K562 (cell line): ENCODE results near the gene RCC1. TPM values are rescaled to one million over a fixed set of nuclear protein-coding genes. Genes with fewer than 3 reads are reported as not detected.
"Not testable (repeated sequence)": the region's sequence is repeated elsewhere in the genome, so short reads cannot be mapped to it uniquely, and the experiment has no call there.

Source experiments
- ATAC-seq: fragments of 200-7000 bp; cut with Tn5 transposase; 3 replicates; pipeline ENCODE4 v1.9.1; 2020; ENCODE audit warnings: moderate library complexity
- BruUV-seq: library from RNA; stranded (reverse); fragments of 400-500 nt; replicated peaks from 2 replicates; lab custom pipeline; 2021; lab: Mats Ljungman, UMichigan
- CTCF ChIA-PET: fragments of 300-600 bp; formaldehyde crosslinking; extraction: SDS; loops from one replicate; lab custom pipeline; 2021; ENCODE audit warnings: low intra/inter-chr PET ratio; lab: Yijun Ruan, JAX
- POLR2A ChIA-PET: fragments of 300-600, 350-650 bp; sonication (Branson Sonifier 250); formaldehyde crosslinking; extraction: SDS; loops from one replicate; lab custom pipeline; 2021; ENCODE audit warnings: antibody characterized with exemption, inconsistent platforms; lab: Yijun Ruan, JAX
- DNase-seq, 4 experiments: peaks; one replicate each; pipeline versions ENCODE4 v3.0.0 to v3.0.0-alpha.2; 2011 to 2018; ENCODE audit warnings: low spot score in 3 of 4, mixed read lengths in 3 of 4; ENCODE audit errors: extremely low read depth in 1 of 4
- FAIRE-seq: peaks from 2 replicates; lab custom pipeline; 2011; peaks lifted over from hg19 to GRCh38; lab: Jason Lieb, UNC
- H2AFZ ChIP-seq: 2 replicates; pipeline ENCODE4 v1.6.0; 2011; ENCODE audit warnings: low read depth, low read length, control low read depth, inconsistent platforms
- H3K27ac ChIP-seq: fragments of 200-600 bp; 3 replicates; pipeline ENCODE4 v1.8.0; 2011; ENCODE audit warnings: low read depth, mild to moderate bottlenecking, control low read depth, inconsistent platforms, low read length, moderate library complexity, mixed read lengths; ENCODE audit errors: extremely low read depth
- H3K27me3 ChIP-seq, 2 experiments: fragments of 300-600 bp in 1 of 2; 2 replicates in 1 of 2; 3 replicates in 1 of 2; pipeline versions ENCODE4 v1.6.0 to v1.8.0; 2011; ENCODE audit warnings: inconsistent platforms in 2 of 2, low read length in 2 of 2, mild to moderate bottlenecking in 1 of 2, mixed read lengths in 1 of 2, moderate library complexity in 1 of 2; ENCODE audit not compliant: control insufficient read depth in 2 of 2, insufficient read depth in 2 of 2
- H3K36me3 ChIP-seq: fragments of 300-600 bp; 3 replicates; pipeline ENCODE4 v1.8.0; 2011; ENCODE audit warnings: mild to moderate bottlenecking, low read length, inconsistent platforms; ENCODE audit not compliant: control insufficient read depth, insufficient read depth
- H3K4me1 ChIP-seq, 2 experiments: fragments of 200-600 bp in 1 of 2; replicated peaks in 1 of 2; 2 replicates in 1 of 2; 3 replicates in 1 of 2; pipeline versions ENCODE4 v1.5.1 to v1.8.0; 2011; ENCODE audit warnings: inconsistent platforms in 2 of 2, low read length in 2 of 2, mild to moderate bottlenecking in 1 of 2, mixed read lengths in 1 of 2, moderate library complexity in 1 of 2; ENCODE audit not compliant: control insufficient read depth in 2 of 2, insufficient read depth in 2 of 2
- H3K4me2 ChIP-seq: 2 replicates; pipeline ENCODE4 v1.6.1; 2011; ENCODE audit warnings: low read length, control low read depth, inconsistent platforms, mixed read lengths; ENCODE audit not compliant: insufficient read depth
- H3K4me3 ChIP-seq: fragments of 200-600 bp; sonication (generic), shearing (Covaris generic); 2 replicates; pipeline ENCODE4 v1.5.1; 2016; ENCODE audit warnings: control low read depth, inconsistent platforms
- H3K79me2 ChIP-seq: fragments of 200-600 bp; 3 replicates; pipeline ENCODE4 v1.8.0; 2011; ENCODE audit warnings: low read length, inconsistent platforms; ENCODE audit not compliant: control insufficient read depth, insufficient read depth
- H3K9ac ChIP-seq, 2 experiments: 2 replicates each; pipeline versions ENCODE4 v1.6.0 to v1.6.1; 2011; ENCODE audit warnings: low read depth in 2 of 2, low read length in 2 of 2, control low read depth in 1 of 2, inconsistent platforms in 1 of 2, mild to moderate bottlenecking in 1 of 2, mixed read lengths in 1 of 2; ENCODE audit not compliant: insufficient read depth in 1 of 2
- H3K9me1 ChIP-seq: one replicate; pipeline ENCODE4 v1.6.0; 2011; ENCODE audit warnings: inconsistent platforms, mild to moderate bottlenecking, low read length, moderate library complexity; ENCODE audit not compliant: control insufficient read depth, insufficient read depth
- H3K9me3 ChIP-seq: replicated peaks from 2 replicates; pipeline ENCODE4 v1.5.1; 2011; ENCODE audit warnings: low read depth, low read length, inconsistent platforms; ENCODE audit not compliant: control insufficient read depth, insufficient read depth
- H4K20me1 ChIP-seq: replicated peaks from 2 replicates; pipeline ENCODE4 v1.6.1; 2011; ENCODE audit warnings: low read length, inconsistent platforms, mixed read lengths; ENCODE audit not compliant: control insufficient read depth, insufficient read depth
- ARNT ChIP-seq, 2 experiments: fragments of 450-650 bp; IDR thresholded peaks; 2 replicates each; pipeline ENCODE4 v1.6.1; 2016; ENCODE audit warnings: mild to moderate bottlenecking in 1 of 2
- CBX3 ChIP-seq, 2 experiments: IDR thresholded peaks; 1 replicate in 1 of 2; 2 replicates in 1 of 2; pipeline ENCODE4 v1.6.1; 2012; ENCODE audit warnings: inconsistent platforms in 2 of 2, low read length in 2 of 2, borderline replicate concordance in 1 of 2, control low read depth in 1 of 2
- ETV1 ChIP-seq: fragments of 450-650 bp; conservative IDR thresholded peaks from 2 replicates; pipeline ENCODE4 v1.6.1; 2016; ENCODE audit warnings: missing genetic modification characterization, control low read depth, low read depth, missing compliant biosample characterization
- LARP7 ChIP-seq: fragments of 450-650 bp; IDR thresholded peaks from 2 replicates; pipeline ENCODE4 v1.6.1; 2016
- NR2C1 ChIP-seq, 2 experiments: fragments of 450-650 bp; IDR thresholded peaks; 2 replicates each; pipeline ENCODE4 v1.6.1; 2017; ENCODE audit warnings: mild to moderate bottlenecking in 2 of 2, antibody characterized with exemption in 1 of 2, inconsistent platforms in 1 of 2, missing compliant biosample characterization in 1 of 2, missing genetic modification characterization in 1 of 2
- POLR3A ChIP-seq: IDR thresholded peaks from 2 replicates; pipeline ENCODE4 v1.6.1; 2011; ENCODE audit warnings: borderline replicate concordance, mild to moderate bottlenecking, moderate library complexity; ENCODE audit not compliant: insufficient read length, insufficient read depth; ENCODE audit errors: extremely low read depth
- SNIP1 ChIP-seq: fragments of 450-650 bp; IDR thresholded peaks from 2 replicates; pipeline ENCODE4 v1.7.1; 2017; ENCODE audit warnings: low read depth, mild to moderate bottlenecking
- ZNF224 ChIP-seq: sonication (generic); formaldehyde crosslinking; IDR thresholded peaks from 2 replicates; pipeline ENCODE4 v1.8.0; 2022; ENCODE audit warnings: mild to moderate bottlenecking, missing genetic modification reagents
- ZNF586 ChIP-seq: fragments of 450-650 bp; formaldehyde crosslinking; conservative IDR thresholded peaks from 2 replicates; pipeline ENCODE4 v1.4.0; 2020; ENCODE audit warnings: mild to moderate bottlenecking, moderate library complexity
- ZNF592 ChIP-seq: fragments of 450-650 bp; IDR thresholded peaks from 2 replicates; pipeline ENCODE4 v1.6.1; 2017; ENCODE audit warnings: antibody characterized with exemption, mild to moderate bottlenecking
- ZNF699 ChIP-seq: fragments of 250-450 bp; sonication (Bioruptor Pico); IDR thresholded peaks from 2 replicates; pipeline ENCODE4 v1.8.0; 2021; ENCODE audit warnings: mild to moderate bottlenecking, moderate library complexity; ENCODE audit not compliant: insufficient replicate concordance
- ZNF740 ChIP-seq, 3 experiments: fragments of 200-800 bp in 1 of 3; sonication (Bioruptor generic) in 1 of 3; sonication (generic) in 1 of 3; formaldehyde crosslinking in 1 of 3; IDR thresholded peaks; 2 replicates each; pipeline versions ENCODE4 v1.6.1 to v1.8.0; 2016 to 2022; ENCODE audit warnings: mild to moderate bottlenecking in 2 of 3, missing compliant biosample characterization in 2 of 3, missing genetic modification characterization in 2 of 3, missing genetic modification reagents in 1 of 3
- WGBS: fragments of 100-300 bp; shearing (Covaris generic); methylation state at CpG from one replicate; pipeline ENCODE4 v1.1.6; 2016; ENCODE audit warnings: low coverage, mixed read lengths; ENCODE audit not compliant: insufficient coverage; ENCODE audit errors: missing lambda C conversion rate; 5-methylcytosine and 5-hydroxymethylcytosine counted together
- in situ Hi-C: fragments of 300-500 bp; cut with MboI; formaldehyde crosslinking; loops from 4 replicates; pipeline ENCODE4 v1.15.0; 2018; ENCODE audit warnings: inconsistent platforms, mixed read lengths
- intact Hi-C: fragments of 100-400 bp; cut with micrococcal nuclease; formaldehyde crosslinking; loops from 2 replicates; pipeline ENCODE4 v1.14.2; 2022
- polyA plus RNA-seq, 8 experiments: library from polyadenylated mRNA; depleted of rRNA in 4 of 8; stranded (reverse) in 5 of 8; unstranded in 3 of 8; fragments of >200 nt; fragmentation: Nextera tagmentation in 2 of 8; fragmentation: Illumina TruSeq in 1 of 8; extraction: Ambion mirVana in 2 of 8; extraction: Trizol in 1 of 8; gene quantifications; 2 replicates each; pipeline versions ENCODE4 v1.2.1 to v1.2.3, GENCODE V29; 2011 to 2014; ENCODE audit warnings: inconsistent platforms in 1 of 8, missing spikeins in 1 of 8
- total RNA-seq, 7 experiments: library from RNA; depleted of rRNA in 6 of 7; stranded (reverse); fragments of >200 nt in 6 of 7; fragmentation: Illumina TruSeq in 2 of 7; extraction: Trizol in 2 of 7; gene quantifications; 2 replicates each; pipeline versions ENCODE4 v1.2.1 to v1.2.3, GENCODE V29; 2011 to 2021; ENCODE audit warnings: low replicate concordance in 1 of 7

RCC1 gene
- total and polyA plus RNA-seq, 9 of the 15 experiments (the other 6 are each of a cell fraction or from before 2014, with no cell fraction given), result 16.4 to 202 (median 107) TPM

- TF ChIP-seq ZNF740 (CRISPR knock-in tag; IDR thresholded peaks at IDR 0.05) (no peak; the same call in 1 of the 2 replicates), ZNF740 (tag; IDR thresholded peaks at IDR 0.05) (0 out of 4 replicates have a peak, but pooled peaks of 1 of the 2 experiments have one; percentile 16), ZNF592 (peak; percentile 1), ETV1 (tag) (0 out of 2 replicates have a peak, but pooled peaks have one; percentile 3), CBX3 (IDR thresholded peaks at IDR 0.05; ENCODE audit: borderline replicate concordance in 1 of 2, low read length in 2 of 2) (no peak), ZNF224 (no peak), LARP7 (no peak), POLR3A (no peak), ZNF586 (CRISPR knock-in tag) (no peak), ARNT (IDR thresholded peaks at IDR 0.05) (peak in 1 of 2 experiments; percentile 15; a peak in 2 of 4 replicates), ZNF699 (CRISPR knock-in tag) (no peak), NR2C1 (IDR thresholded peaks at IDR 0.05) (0 out of 2 replicates have a peak, but pooled peaks have one; percentile 5), NR2C1 (tag; IDR thresholded peaks at IDR 0.05) (no peak), SNIP1 (no peak)
Observed at GRCh38 chr1:28582248-28582615, 76.4 kb downstream of the RCC1 start (continued).

GRCh38 chr1:28586585-28587391 lies 80.9 kb downstream of the RCC1 start:
- H4K20me1 ChIP-seq, CTCF ChIA-PET, BruUV-seq, FAIRE-seq, H3K79me2 ChIP-seq, H3K27me3 ChIP-seq, H3K27ac ChIP-seq, H3K4me2 ChIP-seq, ATAC-seq, H3K4me3 ChIP-seq, H3K36me3 ChIP-seq, intact Hi-C loops, H3K9me3 ChIP-seq, H2AFZ ChIP-seq, H3K9ac ChIP-seq, H3K9me1 ChIP-seq, in situ Hi-C loops, DNase-seq: not testable (repeated sequence)
- H3K4me1 ChIP-seq, result peaks cover 9 to 15% of the 10 kb centered on the region in 2 experiments
- 71% methylated on average over 18 of the region's 19 CpGs for WGBS
- POLR2A ChIA-PET, result interaction anchor here (4.2 kb wide), 1 partner anchor 6 kb away, joined by 50 read pairs; no protein-coding TSS in a partner anchor
